Epithelial cell of proximal tubule (primary cell): ENCODE results near the gene MAPKAPK2. TPM values are rescaled to one million over a fixed set of nuclear protein-coding genes. Genes with fewer than 3 reads are reported as not detected.

Experiments used
- DNase-seq: peaks from one replicate; pipeline ENCODE4 v3.0.0-alpha.2; 2011; ENCODE audit warnings: low read depth
- H3K4me3 ChIP-seq: 2 replicates; pipeline ENCODE4 v1.5.1; 2011; ENCODE audit warnings: low read depth, mild to moderate bottlenecking, low read length
- total RNA-seq: library from RNA; depleted of rRNA; stranded (reverse); fragments of >200 nt; gene quantifications from 2 replicates; pipeline ENCODE4 v1.2.3, GENCODE V29; 2015
- TF ChIP-seq, protein P1 (sequence below): conservative IDR thresholded peaks from 2 replicates; pipeline ENCODE4 v1.5.1; 2012; ENCODE audit warnings: low read depth, mild to moderate bottlenecking, low read length

Gene MAPKAPK2
- total RNA-seq, 1 donor from 2014 or later: 45.5 TPM

GRCh38 chr1:206751891-206752290 is 67.2 kb downstream of the MAPKAPK2 start:
- no peak overlapping the region for H3K4me3 ChIP-seq
- TF ChIP-seq, protein P1, sequence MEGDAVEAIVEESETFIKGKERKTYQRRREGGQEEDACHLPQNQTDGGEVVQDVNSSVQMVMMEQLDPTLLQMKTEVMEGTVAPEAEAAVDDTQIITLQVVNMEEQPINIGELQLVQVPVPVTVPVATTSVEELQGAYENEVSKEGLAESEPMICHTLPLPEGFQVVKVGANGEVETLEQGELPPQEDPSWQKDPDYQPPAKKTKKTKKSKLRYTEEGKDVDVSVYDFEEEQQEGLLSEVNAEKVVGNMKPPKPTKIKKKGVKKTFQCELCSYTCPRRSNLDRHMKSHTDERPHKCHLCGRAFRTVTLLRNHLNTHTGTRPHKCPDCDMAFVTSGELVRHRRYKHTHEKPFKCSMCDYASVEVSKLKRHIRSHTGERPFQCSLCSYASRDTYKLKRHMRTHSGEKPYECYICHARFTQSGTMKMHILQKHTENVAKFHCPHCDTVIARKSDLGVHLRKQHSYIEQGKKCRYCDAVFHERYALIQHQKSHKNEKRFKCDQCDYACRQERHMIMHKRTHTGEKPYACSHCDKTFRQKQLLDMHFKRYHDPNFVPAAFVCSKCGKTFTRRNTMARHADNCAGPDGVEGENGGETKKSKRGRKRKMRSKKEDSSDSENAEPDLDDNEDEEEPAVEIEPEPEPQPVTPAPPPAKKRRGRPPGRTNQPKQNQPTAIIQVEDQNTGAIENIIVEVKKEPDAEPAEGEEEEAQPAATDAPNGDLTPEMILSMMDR: no peak
- no peak for DNase-seq

DNA sequence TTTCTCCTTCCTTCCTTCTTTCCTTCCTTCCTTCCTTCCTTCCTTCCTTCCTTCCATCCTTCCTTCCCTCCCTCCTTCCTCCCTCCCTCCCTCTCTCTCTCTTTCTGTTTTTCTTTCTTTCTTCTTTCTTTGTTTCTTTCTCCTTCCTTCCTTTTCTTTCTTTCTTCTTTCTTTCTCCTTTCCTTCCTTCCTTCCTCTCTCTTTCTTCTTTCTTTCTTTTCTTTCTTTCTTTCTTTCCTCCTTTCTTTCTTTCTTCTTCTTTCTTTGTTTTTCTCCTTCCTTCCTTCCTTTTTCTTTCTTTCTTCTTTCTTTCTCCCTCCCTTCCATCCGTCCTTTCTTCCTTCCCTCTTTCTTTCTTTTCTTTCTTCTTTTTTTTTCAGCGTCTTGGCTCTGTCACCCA is 67.8 kb downstream of the MAPKAPK2 start:
- H3K4me3 ChIP-seq: no peak overlapping the region
- TF ChIP-seq, protein P1: no peak
- no peak for DNase-seq

DNA sequence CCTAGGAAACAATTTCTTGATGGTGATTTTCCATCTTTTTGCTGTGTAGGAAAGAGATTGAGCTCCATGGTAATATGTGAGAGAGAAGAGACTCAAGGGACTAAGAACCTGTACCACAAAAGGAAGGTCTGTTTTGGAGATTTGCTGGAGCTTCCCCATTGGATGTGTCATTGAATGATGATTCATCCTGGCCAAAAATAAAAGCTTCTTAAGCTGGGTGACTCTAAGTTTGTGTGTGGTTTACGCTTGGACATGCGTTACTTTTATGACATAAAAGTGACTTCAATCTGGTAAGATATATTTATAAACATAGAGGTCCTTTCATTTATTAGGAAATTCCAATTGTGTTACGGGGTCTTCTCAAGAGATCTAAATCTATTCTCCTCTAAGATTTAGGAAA is 68.4 kb downstream of the MAPKAPK2 start:
- H3K4me3 ChIP-seq: no peak overlapping the region
- DNase-seq: no peak
- TF ChIP-seq, protein P1: no peak

DNA sequence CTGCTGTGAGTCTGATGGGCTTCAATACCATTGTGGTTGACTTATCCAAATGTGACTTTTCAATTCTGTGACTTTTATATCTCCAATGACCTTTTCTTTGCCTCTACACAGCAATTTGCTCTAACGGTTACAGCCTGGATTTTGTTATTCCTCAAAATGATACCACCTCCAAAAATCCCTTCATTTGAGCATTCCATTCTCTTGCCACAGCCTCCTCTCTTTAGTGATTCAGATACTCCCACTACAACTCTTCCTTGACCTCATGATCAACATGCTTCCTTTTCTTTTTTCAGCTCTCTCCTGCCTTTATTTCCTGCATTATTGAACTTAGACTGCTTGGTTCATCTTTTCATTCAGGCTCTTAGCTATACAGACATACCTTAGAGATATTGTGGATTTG is 69.3 kb downstream of the MAPKAPK2 start:
- DNase-seq: no peak
- TF ChIP-seq, protein P1: no peak

DNA sequence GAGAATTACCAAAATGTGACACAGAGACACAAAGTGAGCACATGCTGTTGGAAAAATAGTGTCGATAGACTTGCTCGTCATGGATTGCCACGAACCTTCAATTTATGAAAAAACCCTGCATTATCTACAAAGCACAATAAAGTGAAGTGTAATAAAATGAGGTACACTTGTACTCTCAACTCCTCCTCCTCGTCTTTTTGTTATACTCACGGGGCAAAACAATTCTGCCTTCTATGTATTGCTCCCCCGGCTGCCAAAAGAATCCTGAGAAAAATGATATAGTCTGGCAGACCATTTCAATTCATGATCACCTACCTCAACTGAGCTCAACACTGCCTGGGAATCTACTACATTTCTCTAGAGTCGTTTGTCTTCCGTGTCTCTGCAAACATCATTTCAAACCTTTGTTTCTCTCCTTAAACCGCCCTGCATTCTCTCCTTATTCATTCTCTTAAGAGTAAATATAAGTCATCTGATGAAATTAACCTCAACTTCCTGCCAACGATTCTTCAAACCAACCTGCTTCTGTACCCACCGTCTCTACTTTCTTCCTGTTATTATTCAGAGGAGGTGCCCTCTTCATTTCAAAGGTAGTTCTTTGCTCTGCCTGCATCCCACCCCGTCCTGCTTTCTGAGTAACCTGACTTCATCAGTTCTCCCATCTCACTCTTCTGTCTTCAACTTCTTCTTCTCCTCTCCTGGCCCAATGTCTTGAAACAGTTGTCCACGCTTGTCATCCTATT is 73.0 kb downstream of the MAPKAPK2 start:
- no peak overlapping the region for H3K4me3 ChIP-seq
- TF ChIP-seq, protein P1: no peak
- DNase-seq: no peak

More for the DNA sequence above, 69.3 kb downstream of the MAPKAPK2 start:
- no peak overlapping the region for H3K4me3 ChIP-seq

DNA sequence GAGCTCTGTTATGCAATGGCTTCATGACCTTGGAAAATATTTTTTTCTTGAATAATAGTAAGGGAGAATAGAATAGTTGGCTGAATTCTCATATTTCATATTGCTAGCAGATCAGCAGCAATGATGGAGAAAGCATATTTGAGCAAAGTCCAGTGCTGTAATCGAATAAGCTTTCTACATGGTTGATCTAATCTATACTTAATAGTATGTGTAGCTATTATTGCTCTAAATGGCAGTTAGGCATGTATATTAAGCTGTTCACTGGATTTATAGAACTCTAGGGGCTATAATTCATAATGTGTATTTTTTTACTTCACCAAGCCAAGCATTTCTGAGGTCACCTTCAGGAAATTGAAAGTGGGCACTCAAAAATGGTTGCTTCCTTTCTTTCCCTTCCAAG is 75.9 kb downstream of the MAPKAPK2 start:
- no peak for DNase-seq
- TF ChIP-seq, protein P1: no peak
- no peak overlapping the region for H3K4me3 ChIP-seq
